D721Med (cell line): ENCODE measurements around the gene SORL1.
"Not testable (repeated sequence)": the region's sequence is repeated elsewhere in the genome, so short reads cannot be mapped to it uniquely, and the experiment has no call there.

Experiments
- DNase-seq: peaks from one replicate; pipeline ENCODE4 v3.0.0; 2011; ENCODE audit warnings: low spot score; ENCODE audit not compliant: insufficient read length
- FAIRE-seq: peaks from 2 replicates; lab custom pipeline; 2011; peaks lifted over from hg19 to GRCh38; lab: Jason Lieb, UNC
- TF ChIP-seq, protein P1 (sequence below): IDR thresholded peaks from 2 replicates; pipeline ENCODE4 v1.5.1; 2012; ENCODE audit warnings: mild to moderate bottlenecking, control low read depth; ENCODE audit not compliant: insufficient read depth; ENCODE audit errors: missing control alignments

SORL1 gene

DNA sequence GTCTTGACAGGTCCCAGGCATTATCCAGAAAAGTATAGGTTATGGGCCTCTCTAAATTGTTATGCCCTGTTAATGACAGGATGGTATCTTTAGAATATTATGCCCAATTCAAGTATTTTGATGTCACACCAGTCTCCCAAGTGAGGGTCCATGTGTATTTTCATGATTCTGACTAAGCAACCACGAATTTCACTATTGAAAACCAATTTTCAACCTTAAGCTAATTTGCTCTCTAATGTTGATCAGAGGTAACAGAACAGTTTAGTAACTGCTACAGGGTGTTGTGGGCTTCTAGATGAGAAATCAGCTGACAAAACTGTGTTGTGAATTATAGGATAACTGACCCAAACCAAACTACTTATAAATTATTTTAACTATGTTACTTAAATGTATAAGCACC lies 48.6 kb downstream of the SORL1 start:
- DNase-seq: no peak
- TF ChIP-seq, protein P1, sequence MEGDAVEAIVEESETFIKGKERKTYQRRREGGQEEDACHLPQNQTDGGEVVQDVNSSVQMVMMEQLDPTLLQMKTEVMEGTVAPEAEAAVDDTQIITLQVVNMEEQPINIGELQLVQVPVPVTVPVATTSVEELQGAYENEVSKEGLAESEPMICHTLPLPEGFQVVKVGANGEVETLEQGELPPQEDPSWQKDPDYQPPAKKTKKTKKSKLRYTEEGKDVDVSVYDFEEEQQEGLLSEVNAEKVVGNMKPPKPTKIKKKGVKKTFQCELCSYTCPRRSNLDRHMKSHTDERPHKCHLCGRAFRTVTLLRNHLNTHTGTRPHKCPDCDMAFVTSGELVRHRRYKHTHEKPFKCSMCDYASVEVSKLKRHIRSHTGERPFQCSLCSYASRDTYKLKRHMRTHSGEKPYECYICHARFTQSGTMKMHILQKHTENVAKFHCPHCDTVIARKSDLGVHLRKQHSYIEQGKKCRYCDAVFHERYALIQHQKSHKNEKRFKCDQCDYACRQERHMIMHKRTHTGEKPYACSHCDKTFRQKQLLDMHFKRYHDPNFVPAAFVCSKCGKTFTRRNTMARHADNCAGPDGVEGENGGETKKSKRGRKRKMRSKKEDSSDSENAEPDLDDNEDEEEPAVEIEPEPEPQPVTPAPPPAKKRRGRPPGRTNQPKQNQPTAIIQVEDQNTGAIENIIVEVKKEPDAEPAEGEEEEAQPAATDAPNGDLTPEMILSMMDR: no peak
- FAIRE-seq: peak; percentile 6

DNA sequence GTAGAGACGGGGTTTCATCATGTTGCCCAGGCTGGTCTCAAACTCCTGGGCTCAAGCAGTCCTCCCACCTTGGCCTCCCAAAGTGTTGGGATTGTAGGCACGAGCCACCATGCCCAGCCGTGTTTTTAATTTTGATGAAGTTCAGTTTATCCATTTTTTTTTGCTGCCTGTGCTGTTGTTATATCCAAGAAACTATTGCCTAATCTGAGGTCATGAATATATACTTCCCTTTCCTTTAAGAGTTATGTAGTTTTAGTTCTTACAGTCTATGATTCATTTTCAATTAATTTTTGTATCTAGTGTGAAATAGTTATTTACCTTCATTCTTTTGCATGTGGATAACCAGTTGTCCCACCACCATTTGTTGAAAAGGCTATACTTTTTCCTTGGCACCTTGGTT lies 50.9 kb downstream of the SORL1 start:
- no peak for DNase-seq
- FAIRE-seq: no peak
- TF ChIP-seq, protein P1: no peak

DNA sequence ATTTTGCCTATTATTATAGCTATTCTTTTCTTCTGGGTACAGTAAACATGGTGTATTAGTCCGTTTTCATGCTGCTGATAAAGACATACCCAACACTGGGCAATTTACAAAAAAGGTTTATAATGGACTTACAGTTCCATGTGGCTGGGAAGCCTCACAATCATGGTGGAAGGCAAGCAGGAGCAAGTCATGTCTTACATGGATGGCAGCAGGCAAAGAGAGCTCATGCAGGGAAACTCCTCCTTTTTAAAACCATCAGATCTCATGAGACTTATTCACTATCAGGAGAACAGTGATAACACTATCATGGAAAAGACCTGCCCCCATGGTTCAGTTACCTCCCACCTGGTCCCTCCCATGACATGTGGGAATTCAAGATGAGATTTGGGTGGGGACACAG lies 54.1 kb downstream of the SORL1 start:
- DNase-seq, FAIRE-seq: not testable (repeated sequence)

DNA sequence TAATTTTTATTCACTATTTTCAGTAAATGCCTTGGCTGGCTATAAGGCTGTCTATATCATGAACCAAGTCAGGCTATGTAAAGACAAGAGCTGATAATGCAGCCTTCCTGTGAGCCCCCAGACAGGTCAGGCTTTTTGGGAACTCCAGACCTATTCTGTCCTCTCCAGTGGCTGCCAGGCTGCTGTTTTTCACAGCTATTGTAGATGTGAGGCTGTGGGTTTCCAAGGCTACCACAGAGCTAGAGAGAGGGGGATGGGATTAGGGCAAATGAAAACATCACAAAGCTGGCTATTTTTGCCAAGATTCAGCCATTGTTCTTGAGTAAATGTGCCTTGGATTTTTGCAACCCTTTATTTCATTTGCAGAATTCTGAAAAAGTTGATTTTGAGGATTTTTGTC lies 56.3 kb downstream of the SORL1 start:
- no peak for DNase-seq
- no peak for FAIRE-seq

DNA sequence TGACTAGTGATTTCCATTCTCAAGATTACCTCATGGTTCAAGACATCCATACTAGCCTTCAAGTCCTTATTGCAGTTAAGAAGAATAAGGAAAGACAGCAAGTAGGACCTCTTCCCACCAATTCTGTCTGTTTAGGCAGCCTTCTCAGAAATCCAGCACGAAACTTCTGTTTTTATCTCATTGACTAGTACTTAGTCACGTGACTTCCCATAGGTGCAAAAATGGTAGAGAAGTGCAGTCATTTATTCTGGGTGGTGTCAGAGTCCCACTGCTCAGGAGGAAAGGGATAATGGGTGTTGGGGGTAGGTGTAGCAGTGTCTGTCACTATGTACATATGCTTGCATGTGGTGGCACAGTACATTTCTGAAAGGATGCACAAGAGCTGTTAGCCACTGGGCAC lies 58.3 kb downstream of the SORL1 start:
- DNase-seq (no peak), FAIRE-seq (no peak)
- TF ChIP-seq, protein P1: no peak

More for the DNA sequence above, 56.3 kb downstream of the SORL1 start:
- TF ChIP-seq, protein P1: no peak

DNA sequence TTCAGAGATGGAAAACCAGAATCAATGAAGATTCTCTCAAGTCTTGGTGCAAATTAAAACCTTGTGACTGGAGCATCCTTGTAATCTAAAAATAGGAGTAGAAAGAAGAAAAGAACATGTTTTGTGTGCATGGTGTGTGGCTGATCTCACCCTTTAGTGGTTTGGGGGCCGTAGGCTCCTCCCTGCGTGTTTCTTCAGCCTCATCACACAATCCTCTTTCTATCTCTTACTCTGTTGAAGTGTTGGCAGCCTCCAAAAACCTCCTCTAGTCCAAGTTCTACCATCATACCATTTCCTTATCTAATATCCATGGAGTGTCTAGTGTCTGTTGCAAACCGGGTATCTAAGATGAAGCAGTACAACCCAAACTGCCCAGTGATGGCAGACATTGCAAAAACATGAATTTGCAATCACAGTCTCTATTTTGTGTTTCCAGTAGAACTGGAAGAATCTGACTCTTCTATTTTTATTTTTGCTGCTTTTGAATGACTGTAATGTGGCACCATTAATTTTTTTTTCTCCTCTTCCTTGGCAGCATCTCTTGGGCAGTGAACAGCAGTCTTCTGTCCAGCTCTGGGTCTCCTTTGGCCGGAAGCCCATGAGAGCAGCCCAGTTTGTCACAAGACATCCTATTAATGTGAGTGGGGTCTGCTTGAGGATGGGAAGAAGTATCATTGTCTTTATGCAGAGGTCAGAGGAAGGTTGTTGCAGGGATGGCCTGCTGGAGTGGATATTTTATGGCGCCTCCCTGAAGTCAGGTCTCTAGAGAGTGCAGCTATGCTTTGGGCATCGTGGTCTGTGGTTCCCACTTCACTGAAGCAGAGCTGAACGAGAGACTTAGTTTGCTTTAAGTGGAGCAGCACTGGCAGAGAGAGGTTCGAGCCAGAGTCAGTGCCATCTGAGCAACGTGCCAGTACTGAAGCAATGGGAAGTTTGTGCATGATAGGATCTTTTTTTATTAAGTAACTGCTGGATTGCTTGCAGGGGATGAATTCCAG lies 60.7 kb downstream of the SORL1 start:
- TF ChIP-seq, protein P1: no peak
- no peak for FAIRE-seq

DNA sequence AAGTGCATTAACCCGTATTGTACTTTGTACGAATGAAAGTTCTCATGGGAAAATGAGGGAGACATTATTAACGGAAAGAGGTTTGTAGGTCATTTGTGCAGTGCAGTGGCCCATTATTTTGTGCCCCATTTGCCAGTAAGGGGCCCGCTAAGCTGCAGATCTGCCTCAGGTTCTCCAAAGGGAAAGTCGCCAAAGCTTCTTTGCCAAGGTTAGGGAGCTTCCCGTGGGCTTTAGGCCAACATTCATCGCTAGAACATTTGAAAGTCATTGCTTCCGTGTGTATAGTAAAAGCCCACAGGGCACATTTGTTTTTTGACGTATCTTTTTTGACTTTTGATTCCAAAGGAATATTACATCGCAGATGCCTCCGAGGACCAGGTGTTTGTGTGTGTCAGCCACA lies 61.7 kb downstream of the SORL1 start:
- FAIRE-seq (no peak), DNase-seq (no peak)
- TF ChIP-seq, protein P1: no peak

More for the DNA sequence above, 60.7 kb downstream of the SORL1 start:
- no peak for DNase-seq
